Epithelial cell of esophagus (primary cell): Measurements from ENCODE around the gene RREB1.

Source experiments
- DNase-seq: peaks from one replicate; pipeline ENCODE4 v3.0.0; 2010; ENCODE audit warnings: low read depth
- H3K4me3 ChIP-seq: 2 replicates; pipeline ENCODE4 v1.5.1; 2011; ENCODE audit warnings: mild to moderate bottlenecking, low read length, control low read depth
- CTCF ChIP-seq: IDR thresholded peaks from 2 replicates; pipeline ENCODE4 v1.5.1; 2011; ENCODE audit warnings: low read depth, mild to moderate bottlenecking, low read length, control low read depth, inconsistent platforms; ENCODE audit not compliant: insufficient read depth; ENCODE audit errors: missing control alignments

The RREB1 gene

GRCh38 chr6:7200598-7201443 lies 93.1 kb downstream of the RREB1 start:
- H3K4me3 ChIP-seq = peak overlapping the region; percentile 41
- TF ChIP-seq CTCF = no peak
- peak; percentile 97 for DNase-seq

GRCh38 chr6:7201444-7201731 lies 93.6 kb downstream of the RREB1 start:
- H3K4me3 ChIP-seq = peak overlapping the region; percentile 5
- TF ChIP-seq CTCF = no peak
- no peak for DNase-seq

GRCh38 chr6:7201732-7202541 lies 94.2 kb downstream of the RREB1 start:
- H3K4me3 ChIP-seq = peak overlapping the region; percentile 5
- TF ChIP-seq CTCF = no peak
- DNase-seq = peak; percentile 15

- DNase-seq = no peak
- TF ChIP-seq CTCF = no peak
- no peak overlapping the region for H3K4me3 ChIP-seq
These were observed 95.2 kb downstream of the RREB1 start for GRCh38 chr6:7202950-7203349.

- no peak overlapping the region for H3K4me3 ChIP-seq
- TF ChIP-seq CTCF = no peak
- no peak for DNase-seq
These were observed 96.2 kb downstream of the RREB1 start for GRCh38 chr6:7203939-7204338.

- no peak overlapping the region for H3K4me3 ChIP-seq
- no peak for TF ChIP-seq CTCF
- DNase-seq = no peak
These were observed 97.0 kb downstream of the RREB1 start for GRCh38 chr6:7204726-7205125.
